ENCODE measurements around the gene C7orf25. TPM values are rescaled to one million over a fixed set of nuclear protein-coding genes. Genes with fewer than 3 reads are reported as not detected.

Gene C7orf25
- polyA plus RNA-seq, 4 donors = 3.9 to 6.4 (median 6.2) TPM

GRCh38 chr7:42883950-42884349, 27.9 kb downstream of the C7orf25 start:
- peak in 3 of 4 donors; percentile 45 to 71 (median 50) for DNase-seq (ENCODE audit: low read depth in 4 of 4, low spot score in 3 of 4)

GRCh38 chr7:42880392-42880791, 31.5 kb downstream of the C7orf25 start:
- DNase-seq (ENCODE audit: low read depth in 4 of 4, low spot score in 3 of 4) = no peak

GRCh38 chr7:42878303-42878702, 33.6 kb downstream of the C7orf25 start:
- DNase-seq (ENCODE audit: low read depth in 4 of 4, low spot score in 3 of 4) = no peak

- DNase-seq (ENCODE audit: low read depth in 4 of 4, low spot score in 3 of 4) = no peak
Observed at GRCh38 chr7:42877862-42878261, 34.0 kb downstream of the C7orf25 start.

GRCh38 chr7:42876182-42877068, 35.4 kb downstream of the C7orf25 start:
- no peak for DNase-seq (ENCODE audit: low read depth in 4 of 4, low spot score in 3 of 4)

- DNase-seq (ENCODE audit: low read depth in 4 of 4, low spot score in 3 of 4) = no peak
Observed at GRCh38 chr7:42869131-42870020, 42.5 kb downstream of the C7orf25 start.

GRCh38 chr7:42868480-42868879, 43.4 kb downstream of the C7orf25 start:
- DNase-seq (ENCODE audit: low read depth in 4 of 4, low spot score in 3 of 4) = no peak

Other genes with a start within 250 kb of the C7orf25 start
- gene PSMA2, start 20.1 kb upstream of the C7orf25 start, polyA plus RNA-seq (ENCODE audit: insufficient read length in 4 of 4) = 100 to 1,000 TPM; 139 to 301 (median 266) TPM
- 100 to 1,000 TPM in 1 of 4 donors, 10 to 100 TPM in 3; 63.0 to 125 (median 91.0) TPM for gene MRPL32, start 20.3 kb upstream of the C7orf25 start, polyA plus RNA-seq (ENCODE audit: insufficient read length in 4 of 4)
- 10 to 100 TPM in 1 of 4 donors, 1 to 10 TPM in 2, under 1 TPM in 1; 0.33 to 10.1 (median 5.8) TPM for gene HECW1, start 200.6 kb upstream of the C7orf25 start, polyA plus RNA-seq (ENCODE audit: insufficient read length in 4 of 4)

Measured in left renal pelvis (tissue), 4 donors.